ENCODE measurements around the gene CCDC88B. TPM values are rescaled to one million over a fixed set of nuclear protein-coding genes. Genes with fewer than 3 reads are reported as not detected.

CCDC88B gene
- total and polyA plus RNA-seq, 9 of the 15 experiments (the other 6 are each of a cell fraction or from before 2014, with no cell fraction given) = 0.13 to 18.1 (median 7.9) TPM

DNA sequence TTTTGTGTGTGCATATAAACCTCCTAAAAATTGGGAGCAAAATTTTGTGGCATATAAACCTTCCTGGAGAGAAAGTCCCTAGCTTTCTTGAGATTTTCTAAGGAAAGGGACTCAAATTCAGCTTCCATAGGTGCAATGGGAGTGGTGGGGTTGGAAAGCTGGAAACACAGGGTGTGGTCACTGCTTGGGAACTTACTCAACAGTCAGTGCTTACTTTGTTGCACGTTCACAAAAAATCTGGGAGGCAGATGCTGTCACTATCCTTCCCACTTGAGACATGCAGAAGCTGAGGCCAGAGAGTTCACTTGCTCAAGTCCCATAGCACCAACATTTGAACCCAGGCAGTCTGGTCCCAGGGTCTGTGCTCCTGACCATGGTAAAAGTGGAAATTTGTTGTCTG is 43.8 kb upstream of the CCDC88B start:
- no peak overlapping the region; a peak in 1 of 4 replicates for H3K9ac ChIP-seq (ENCODE audit: insufficient read depth in 1 of 2, low read depth in 2 of 2, low read length in 2 of 2)
- no peaks in the 10 kb centered on the region; the same call in 1 of the 2 replicates for H4K20me1 ChIP-seq (replicated peaks; ENCODE audit: control insufficient read depth, insufficient read depth, low read length)
- FAIRE-seq (no peak), DNase-seq (ENCODE audit: extremely low read depth in 1 of 4, low spot score in 3 of 4) (no peak), ATAC-seq (no peak)
- no peak overlapping the region for H2AFZ ChIP-seq (ENCODE audit: low read depth, low read length)
- 0% methylated on average over 1 of the region's 1 CpG for WGBS (ENCODE audit: insufficient coverage, low coverage, missing lambda C conversion rate)
- no peak overlapping the region for H3K4me3 ChIP-seq
- no peak overlapping the region for H3K4me2 ChIP-seq (ENCODE audit: insufficient read depth, low read length)
- H3K36me3 ChIP-seq (ENCODE audit: control insufficient read depth, insufficient read depth, low read length) = no peaks in the 10 kb centered on the region
- peaks cover 48 to 65% of the 10 kb centered on the region in 2 experiments for H3K27me3 ChIP-seq (ENCODE audit: control insufficient read depth in 2 of 2, insufficient read depth in 2 of 2, low read length in 2 of 2)
- H3K4me1 ChIP-seq (replicated peaks in 1 of 2; ENCODE audit: control insufficient read depth in 2 of 2, insufficient read depth in 2 of 2, low read length in 2 of 2) = peaks cover 3 to 54% of the 10 kb centered on the region in 2 experiments; a peak in 4 of 5 replicates
- CTCF ChIA-PET (ENCODE audit: low intra/inter-chr PET ratio) = no interaction called here
- POLR2A ChIA-PET = no interaction called here
- no peaks in the 10 kb centered on the region for H3K79me2 ChIP-seq (ENCODE audit: control insufficient read depth, insufficient read depth, low read length)
- no peak overlapping the region for H3K27ac ChIP-seq (ENCODE audit: extremely low read depth, low read depth, low read length)
- H3K9me3 ChIP-seq (replicated peaks; ENCODE audit: control insufficient read depth, insufficient read depth, low read depth, low read length) = no peaks in the 10 kb centered on the region
- intact Hi-C loops (cut with micrococcal nuclease) = no loop called here
- TF ChIP-seq DPF2 (IDR thresholded peaks at IDR 0.05) (no peak), GTF2A2 (tag; IDR thresholded peaks at IDR 0.05) (no peak), ZNF175 (CRISPR knock-in tag; IDR thresholded peaks at IDR 0.05; ENCODE audit: low read depth) (no peak), RFX5 (IDR thresholded peaks at IDR 0.05; ENCODE audit: low read depth, low read length) (no peak), IRF9 (tag; IDR thresholded peaks at IDR 0.05) (no peak), ETS2 (tag; IDR thresholded peaks at IDR 0.05; ENCODE audit: borderline replicate concordance, poor library complexity, severe bottlenecking) (no peak), NFIX (CRISPR knock-in tag; IDR thresholded peaks at IDR 0.05; ENCODE audit: low read depth) (no peak), ASH1L (IDR thresholded peaks at IDR 0.05; ENCODE audit: borderline replicate concordance, low read depth, partially characterized antibody) (no peak), STAG1 (CRISPR knock-in tag; IDR thresholded peaks at IDR 0.05; ENCODE audit: borderline replicate concordance) (no peak), SMARCA5 (IDR thresholded peaks at IDR 0.05) (no peak), WHSC1 (IDR thresholded peaks at IDR 0.05; ENCODE audit: low read length) (no peak)
- TF ChIP-seq, protein P1, sequence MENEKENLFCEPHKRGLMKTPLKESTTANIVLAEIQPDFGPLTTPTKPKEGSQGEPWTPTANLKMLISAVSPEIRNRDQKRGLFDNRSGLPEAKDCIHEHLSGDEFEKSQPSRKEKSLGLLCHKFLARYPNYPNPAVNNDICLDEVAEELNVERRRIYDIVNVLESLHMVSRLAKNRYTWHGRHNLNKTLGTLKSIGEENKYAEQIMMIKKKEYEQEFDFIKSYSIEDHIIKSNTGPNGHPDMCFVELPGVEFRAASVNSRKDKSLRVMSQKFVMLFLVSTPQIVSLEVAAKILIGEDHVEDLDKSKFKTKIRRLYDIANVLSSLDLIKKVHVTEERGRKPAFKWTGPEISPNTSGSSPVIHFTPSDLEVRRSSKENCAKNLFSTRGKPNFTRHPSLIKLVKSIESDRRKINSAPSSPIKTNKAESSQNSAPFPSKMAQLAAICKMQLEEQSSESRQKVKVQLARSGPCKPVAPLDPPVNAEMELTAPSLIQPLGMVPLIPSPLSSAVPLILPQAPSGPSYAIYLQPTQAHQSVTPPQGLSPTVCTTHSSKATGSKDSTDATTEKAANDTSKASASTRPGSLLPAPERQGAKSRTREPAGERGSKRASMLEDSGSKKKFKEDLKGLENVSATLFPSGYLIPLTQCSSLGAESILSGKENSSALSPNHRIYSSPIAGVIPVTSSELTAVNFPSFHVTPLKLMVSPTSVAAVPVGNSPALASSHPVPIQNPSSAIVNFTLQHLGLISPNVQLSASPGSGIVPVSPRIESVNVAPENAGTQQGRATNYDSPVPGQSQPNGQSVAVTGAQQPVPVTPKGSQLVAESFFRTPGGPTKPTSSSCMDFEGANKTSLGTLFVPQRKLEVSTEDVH (IDR thresholded peaks at IDR 0.05; ENCODE audit: low read depth, partially characterized antibody) = no peak
- TF ChIP-seq, protein P2, sequence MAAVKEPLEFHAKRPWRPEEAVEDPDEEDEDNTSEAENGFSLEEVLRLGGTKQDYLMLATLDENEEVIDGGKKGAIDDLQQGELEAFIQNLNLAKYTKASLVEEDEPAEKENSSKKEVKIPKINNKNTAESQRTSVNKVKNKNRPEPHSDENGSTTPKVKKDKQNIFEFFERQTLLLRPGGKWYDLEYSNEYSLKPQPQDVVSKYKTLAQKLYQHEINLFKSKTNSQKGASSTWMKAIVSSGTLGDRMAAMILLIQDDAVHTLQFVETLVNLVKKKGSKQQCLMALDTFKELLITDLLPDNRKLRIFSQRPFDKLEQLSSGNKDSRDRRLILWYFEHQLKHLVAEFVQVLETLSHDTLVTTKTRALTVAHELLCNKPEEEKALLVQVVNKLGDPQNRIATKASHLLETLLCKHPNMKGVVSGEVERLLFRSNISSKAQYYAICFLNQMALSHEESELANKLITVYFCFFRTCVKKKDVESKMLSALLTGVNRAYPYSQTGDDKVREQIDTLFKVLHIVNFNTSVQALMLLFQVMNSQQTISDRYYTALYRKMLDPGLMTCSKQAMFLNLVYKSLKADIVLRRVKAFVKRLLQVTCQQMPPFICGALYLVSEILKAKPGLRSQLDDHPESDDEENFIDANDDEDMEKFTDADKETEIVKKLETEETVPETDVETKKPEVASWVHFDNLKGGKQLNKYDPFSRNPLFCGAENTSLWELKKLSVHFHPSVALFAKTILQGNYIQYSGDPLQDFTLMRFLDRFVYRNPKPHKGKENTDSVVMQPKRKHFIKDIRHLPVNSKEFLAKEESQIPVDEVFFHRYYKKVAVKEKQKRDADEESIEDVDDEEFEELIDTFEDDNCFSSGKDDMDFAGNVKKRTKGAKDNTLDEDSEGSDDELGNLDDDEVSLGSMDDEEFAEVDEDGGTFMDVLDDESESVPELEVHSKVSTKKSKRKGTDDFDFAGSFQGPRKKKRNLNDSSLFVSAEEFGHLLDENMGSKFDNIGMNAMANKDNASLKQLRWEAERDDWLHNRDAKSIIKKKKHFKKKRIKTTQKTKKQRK (IDR thresholded peaks at IDR 0.05; ENCODE audit: borderline replicate concordance, low read depth, low read length) = no peak
- TF ChIP-seq, protein P3, sequence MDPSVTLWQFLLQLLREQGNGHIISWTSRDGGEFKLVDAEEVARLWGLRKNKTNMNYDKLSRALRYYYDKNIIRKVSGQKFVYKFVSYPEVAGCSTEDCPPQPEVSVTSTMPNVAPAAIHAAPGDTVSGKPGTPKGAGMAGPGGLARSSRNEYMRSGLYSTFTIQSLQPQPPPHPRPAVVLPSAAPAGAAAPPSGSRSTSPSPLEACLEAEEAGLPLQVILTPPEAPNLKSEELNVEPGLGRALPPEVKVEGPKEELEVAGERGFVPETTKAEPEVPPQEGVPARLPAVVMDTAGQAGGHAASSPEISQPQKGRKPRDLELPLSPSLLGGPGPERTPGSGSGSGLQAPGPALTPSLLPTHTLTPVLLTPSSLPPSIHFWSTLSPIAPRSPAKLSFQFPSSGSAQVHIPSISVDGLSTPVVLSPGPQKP (CRISPR knock-in tag; IDR thresholded peaks at IDR 0.05) = no peak
- TF ChIP-seq, protein P4, sequence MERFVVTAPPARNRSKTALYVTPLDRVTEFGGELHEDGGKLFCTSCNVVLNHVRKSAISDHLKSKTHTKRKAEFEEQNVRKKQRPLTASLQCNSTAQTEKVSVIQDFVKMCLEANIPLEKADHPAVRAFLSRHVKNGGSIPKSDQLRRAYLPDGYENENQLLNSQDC (CRISPR knock-in tag; IDR thresholded peaks at IDR 0.05) = no peak
- no TSS peak for BruUV-seq (replicated peaks)
- H3K9me1 ChIP-seq (ENCODE audit: control insufficient read depth, insufficient read depth, low read length) = no peaks in the 10 kb centered on the region
- in situ Hi-C loops (cut with MboI) = no loop called here
